Transverse colon (tissue), 3 donors: ENCODE results near the gene ZNF138.

Experiments used
- CTCF ChIP-seq, 5 experiments: fragments of 200-600 bp in 3 of 5; fragments of 450-650 bp in 2 of 5; sonication (generic) in 3 of 5; IDR thresholded peaks; 1 replicate in 2 of 5; 2 replicates in 3 of 5; pipeline ENCODE4 v1.5.1; 2016 to 2017; ENCODE audit warnings: antibody characterized with exemption in 5 of 5, inconsistent platforms in 3 of 5, mild to moderate bottlenecking in 2 of 5, moderate library complexity in 1 of 5
- EP300 ChIP-seq: sonication (generic); formaldehyde crosslinking; IDR thresholded peaks from one replicate; pipeline ENCODE4 v1.6.1; 2017; ENCODE audit warnings: antibody characterized with exemption, low read depth
- POLR2A ChIP-seq: fragments of 450-650 bp; IDR thresholded peaks from one replicate; pipeline ENCODE4 v1.6.1; 2016; ENCODE audit warnings: antibody characterized with exemption, mild to moderate bottlenecking, moderate library complexity

- TF ChIP-seq POLR2A: no peak
- no peak for TF ChIP-seq CTCF (IDR thresholded peaks at IDR 0.05)
- no peak for TF ChIP-seq EP300
Observed at GRCh38 chr7:64870656-64871055, 76.4 kb downstream of the ZNF138 start.
